T-cell (primary cell): ENCODE data around the gene MAIP1. TPM values are rescaled to one million over a fixed set of nuclear protein-coding genes. Genes with fewer than 3 reads are reported as not detected.

Experiments used
- ATAC-seq, 4 experiments: fragments of 200-7000 bp in 3 of 4; fragments of 150-1000 bp in 1 of 4; cut with Tn5 transposase; replicated peaks in 1 of 4; 1 replicate in 3 of 4; 2 replicates in 1 of 4; pipeline ENCODE4 v1.10.0; 2021; ENCODE audit warnings: moderate library complexity in 3 of 4, mild to moderate bottlenecking in 2 of 4, moderate number of reproducible peaks in 1 of 4
- CTCF ChIA-PET, 2 donors: fragments of 300-600 bp; sonication (Branson Sonifier 250); formaldehyde crosslinking; loops; one replicate each; lab custom pipeline; 2022; ENCODE audit warnings: antibody characterized with exemption in 2 of 2; lab: Charles Lee
- POLR2A ChIA-PET, 2 donors: fragments of 300-600 bp; sonication (Branson Sonifier 250); formaldehyde crosslinking; loops; one replicate each; lab custom pipeline; 2022; ENCODE audit warnings: antibody characterized with exemption in 2 of 2; lab: Charles Lee
- DNase-seq, 35 experiments: peaks; one replicate each; pipeline versions ENCODE4 v3.0.0 to v3.0.0-alpha.2; 2013 to 2023
- H3K27ac ChIP-seq: one replicate; pipeline ENCODE4 v1.5.1; 2013; ENCODE audit warnings: low read length
- H3K27me3 ChIP-seq, 2 experiments: replicated peaks in 1 of 2; 1 replicate in 1 of 2; 2 replicates in 1 of 2; pipeline versions ENCODE4 v1.6.1 to v1.7.0; 2013; ENCODE audit warnings: low read length in 1 of 2, mixed read lengths in 1 of 2; ENCODE audit not compliant: control insufficient read depth in 2 of 2, insufficient read depth in 2 of 2; ENCODE audit errors: extremely low read depth in 1 of 2
- H3K36me3 ChIP-seq, 2 donors: 1 replicate in 1 of 2; 2 replicates in 1 of 2; pipeline versions ENCODE4 v1.6.1 to v1.7.0; 2013; ENCODE audit warnings: low read length in 1 of 2; ENCODE audit not compliant: control insufficient read depth in 2 of 2, insufficient read depth in 1 of 2; ENCODE audit errors: extremely low read depth in 1 of 2
- H3K4me1 ChIP-seq, 2 experiments: 1 replicate in 1 of 2; 2 replicates in 1 of 2; pipeline versions ENCODE4 v1.6.1 to v1.7.0; 2013; ENCODE audit warnings: low read length in 2 of 2, mixed read lengths in 1 of 2; ENCODE audit not compliant: insufficient read depth in 2 of 2, control insufficient read depth in 1 of 2; ENCODE audit errors: extremely low read depth in 1 of 2
- H3K4me3 ChIP-seq, 2 donors: 1 replicate in 1 of 2; 2 replicates in 1 of 2; pipeline versions ENCODE4 v1.5.1 to v1.7.0; 2013; ENCODE audit warnings: mild to moderate bottlenecking in 2 of 2, low read length in 1 of 2, moderate library complexity in 1 of 2; ENCODE audit not compliant: control insufficient read depth in 1 of 2; ENCODE audit errors: extremely low read depth in 1 of 2
- H3K9me3 ChIP-seq: 2 replicates; pipeline ENCODE4 v1.7.0; 2013
- H3K27ac Mint-ChIP-seq, 2 donors: one replicate each; pipeline ENCODE4 v1.8.0; 2020 to 2021; ENCODE audit warnings: mild to moderate bottlenecking in 2 of 2, mixed read lengths in 2 of 2
- H3K27me3 Mint-ChIP-seq, 2 donors: one replicate each; pipeline ENCODE4 v1.8.0; 2021 to 2022; ENCODE audit warnings: mixed read lengths in 2 of 2
- H3K36me3 Mint-ChIP-seq: one replicate; pipeline ENCODE4 v1.8.0; 2021; ENCODE audit warnings: mixed read lengths
- H3K4me1 Mint-ChIP-seq, 3 donors: one replicate each; pipeline ENCODE4 v1.8.0; 2020 to 2022; ENCODE audit warnings: mixed read lengths in 3 of 3, mild to moderate bottlenecking in 1 of 3
- H3K4me3 Mint-ChIP-seq, 3 donors: one replicate each; pipeline ENCODE4 v1.8.0; 2020 to 2022; ENCODE audit warnings: mild to moderate bottlenecking in 3 of 3, mixed read lengths in 3 of 3, moderate library complexity in 3 of 3
- H3K9me3 Mint-ChIP-seq, 3 donors: one replicate each; pipeline ENCODE4 v1.8.0; 2020 to 2022; ENCODE audit warnings: mixed read lengths in 3 of 3
- WGBS: methylation state at CpG from one replicate; pipeline ENCODE4 v1.1.5; 2013; ENCODE audit warnings: missing lambda C conversion rate; ENCODE audit not compliant: insufficient coverage; 5-methylcytosine and 5-hydroxymethylcytosine counted together
- total RNA-seq, 35 experiments: library from RNA in 6 of 35; stranded (reverse) in 6 of 35; fragments of 120-200 nt in 1 of 35; gene quantifications; one replicate each; pipeline versions ENCODE4 v1.2.1 to v1.2.4 and lab custom pipeline; 2013 to 2026

MAIP1 gene
- total RNA-seq, 5 donors from 2014 or later (not counting 1 experiment from before 2014, with no cell fraction given): 13.9 to 29.6 (median 14.7) TPM

DNA sequence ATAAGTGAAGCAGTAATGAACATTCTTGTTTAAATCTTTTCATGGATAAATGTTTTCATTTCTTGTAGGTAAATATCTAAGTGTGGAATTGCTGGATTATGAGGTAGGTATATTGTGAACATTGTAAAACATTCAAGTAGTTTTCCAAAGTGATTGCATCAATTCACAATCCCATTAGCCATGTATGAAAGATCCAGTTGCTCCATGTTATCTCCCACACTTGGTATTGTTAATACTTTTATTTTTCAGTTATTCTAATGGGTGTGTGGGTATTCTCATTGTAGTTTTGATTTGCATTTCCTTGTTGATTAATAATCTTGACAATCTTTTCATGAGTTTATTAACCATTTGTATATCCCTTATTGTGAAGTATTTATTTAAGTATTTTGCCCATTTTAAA lies 50.3 kb downstream of the MAIP1 start:
- CTCF ChIA-PET: no interaction called here
- no peaks in the 10 kb centered on the region for H3K36me3 ChIP-seq

GRCh38 chr2:200007306-200007705 lies 51.9 kb downstream of the MAIP1 start:
- Mint-ChIP-seq H3K9me3 (peaks cover 0 to 9% (median 2%) of the 10 kb centered on the region in 3 donors), H3K27ac (no peak overlapping the region), H3K4me3 (no peak overlapping the region), H3K4me1 (no peaks in the 10 kb centered on the region), H3K36me3 (no peaks in the 10 kb centered on the region), H3K27me3 (peaks cover 6 to 9% of the 10 kb centered on the region in 2 donors)
- DNase-seq: no peak
- ChIA-PET POLR2A (no interaction called here), CTCF (no interaction called here)
- Histone ChIP-seq H3K9me3 (peaks cover 2% of the 10 kb centered on the region), H3K27me3 (no peaks in the 10 kb centered on the region), H3K4me1 (no peaks in the 10 kb centered on the region), H3K36me3 (no peaks in the 10 kb centered on the region), H3K4me3 (no peak overlapping the region), H3K27ac (no peak overlapping the region)
- ATAC-seq: no peak
- no CpG with 5 or more reads among the region's 1 CpG for WGBS

More for the DNA sequence above, 50.3 kb downstream of the MAIP1 start:
- Histone ChIP-seq H3K27ac (no peak overlapping the region), H3K4me3 (no peak overlapping the region), H3K9me3 (peaks cover 2% of the 10 kb centered on the region), H3K27me3 (peaks cover 0 to 2% of the 10 kb centered on the region in 2 experiments), H3K4me1 (no peaks in the 10 kb centered on the region)
- H3K36me3 Mint-ChIP-seq: no peaks in the 10 kb centered on the region
- no peak overlapping the region for H3K27ac Mint-ChIP-seq
- POLR2A ChIA-PET: no interaction called here
- no peak for DNase-seq
- H3K4me1 Mint-ChIP-seq: no peaks in the 10 kb centered on the region
- no peak overlapping the region for H3K4me3 Mint-ChIP-seq
- peaks cover 2 to 6% of the 10 kb centered on the region in 2 donors for H3K27me3 Mint-ChIP-seq
- peaks cover 0 to 9% (median 2%) of the 10 kb centered on the region in 3 donors for H3K9me3 Mint-ChIP-seq
- no peak for ATAC-seq

- H3K27me3 Mint-ChIP-seq: peaks cover 6 to 13% of the 10 kb centered on the region in 2 donors
- H3K4me3 ChIP-seq: no peak overlapping the region
- H3K36me3 Mint-ChIP-seq: no peaks in the 10 kb centered on the region
- no peak overlapping the region for H3K27ac Mint-ChIP-seq
- no peaks in the 10 kb centered on the region for H3K9me3 Mint-ChIP-seq
- no peaks in the 10 kb centered on the region for H3K36me3 ChIP-seq
- no peak for DNase-seq
- POLR2A ChIA-PET: no interaction called here
- CTCF ChIA-PET: no interaction called here
- H3K4me3 Mint-ChIP-seq: no peak overlapping the region
- H3K4me1 Mint-ChIP-seq: no peaks in the 10 kb centered on the region
- no peaks in the 10 kb centered on the region for H3K27me3 ChIP-seq
- H3K4me1 ChIP-seq: no peaks in the 10 kb centered on the region
- no peak for ATAC-seq
- WGBS: no CpG with 5 or more reads among the region's 1 CpG
- no peak overlapping the region for H3K27ac ChIP-seq
- H3K9me3 ChIP-seq: no peaks in the 10 kb centered on the region
Measured at GRCh38 chr2:200012401-200012800, 57.0 kb downstream of the MAIP1 start.

Other genes with a start within 250 kb of the MAIP1 start
- 1 to 10 TPM in 4 of 5 donors, under 1 TPM in 1; 0.77 to 3.8 (median 2.6) TPM for gene FTCDNL1, start 104.4 kb upstream of the MAIP1 start, total RNA-seq
- gene C2orf69, start 44.3 kb upstream of the MAIP1 start, total RNA-seq: 10 to 100 TPM; 12.3 to 12.9 (median 12.6) TPM
- gene TYW5, start 91 bp upstream of the MAIP1 start, total RNA-seq: 10 to 100 TPM in 2 of 5 donors, 1 to 10 TPM in 3; 7.9 to 13.1 (median 9.4) TPM